Osteoblast (primary cell): ENCODE results near the gene PRICKLE1. TPM values are rescaled to one million over a fixed set of nuclear protein-coding genes. Genes with fewer than 3 reads are reported as not detected.
A peak's percentile ranks its signal among the peaks of the same experiment; 100 is the strongest.

Experiments
- DNase-seq: peaks from one replicate; pipeline ENCODE4 v3.0.0; 2011; ENCODE audit warnings: low spot score, mixed read lengths; ENCODE audit not compliant: insufficient read length; ENCODE audit errors: missing footprints
- H2AFZ ChIP-seq: 2 replicates; pipeline ENCODE4 v1.6.0; 2011; ENCODE audit warnings: mild to moderate bottlenecking, low read length
- H3K27ac ChIP-seq: 2 replicates; pipeline ENCODE4 v1.5.1; 2011; ENCODE audit warnings: mild to moderate bottlenecking, low read depth, low read length, moderate library complexity
- H3K27me3 ChIP-seq: 2 replicates; pipeline ENCODE4 v1.6.0; 2012; ENCODE audit warnings: mild to moderate bottlenecking, control low read depth, inconsistent platforms, low read length, moderate library complexity; ENCODE audit not compliant: insufficient read depth
- H3K36me3 ChIP-seq: 2 replicates; pipeline ENCODE4 v1.5.1; 2011; ENCODE audit warnings: mild to moderate bottlenecking, low read length, control low read depth, moderate library complexity; ENCODE audit not compliant: insufficient read depth
- H3K4me1 ChIP-seq: 2 replicates; pipeline ENCODE4 v1.5.1; 2011; ENCODE audit warnings: mild to moderate bottlenecking, low read length, control low read depth, moderate library complexity; ENCODE audit not compliant: insufficient read depth
- H3K4me2 ChIP-seq: 2 replicates; pipeline ENCODE4 v1.6.0; 2011; ENCODE audit warnings: mild to moderate bottlenecking, low read length; ENCODE audit not compliant: insufficient read depth
- H3K4me3 ChIP-seq: fragments of 200-600 bp; sonication (generic); 3 replicates; pipeline ENCODE4 v1.5.1; 2012; ENCODE audit warnings: mild to moderate bottlenecking, low read length, inconsistent platforms; ENCODE audit not compliant: insufficient read depth
- H3K79me2 ChIP-seq: 2 replicates; pipeline ENCODE4 v1.6.0; 2012; ENCODE audit warnings: mild to moderate bottlenecking, low read length, control low read depth, inconsistent platforms; ENCODE audit not compliant: insufficient read depth
- H3K9me3 ChIP-seq: 2 replicates; pipeline ENCODE4 v1.5.1; 2011; ENCODE audit warnings: low read depth, low read length, control low read depth
- H4K20me1 ChIP-seq: 2 replicates; pipeline ENCODE4 v1.6.0; 2012; ENCODE audit warnings: mild to moderate bottlenecking, low read length, control low read depth; ENCODE audit not compliant: insufficient read depth
- CTCF ChIP-seq: IDR thresholded peaks from 2 replicates; pipeline ENCODE4 v1.5.1; 2011; ENCODE audit warnings: mild to moderate bottlenecking, low read depth, low read length, moderate library complexity; ENCODE audit errors: extremely low read depth
- total RNA-seq: library from RNA; depleted of rRNA; stranded (reverse); fragments of >200 nt; gene quantifications from 2 replicates; pipeline ENCODE4 v1.2.3, GENCODE V29; 2012

The PRICKLE1 gene
- total RNA-seq, 1 donor: 13.0 TPM

GRCh38 chr12:42590330-42590934 is 886 bp upstream of the PRICKLE1 start:
- H3K27me3 ChIP-seq: peaks cover 23% of the 10 kb centered on the region
- H3K9me3 ChIP-seq: no peaks in the 10 kb centered on the region
- peak overlapping the region; percentile 97 for H2AFZ ChIP-seq
- peak; percentile 73 for DNase-seq
- H3K27ac ChIP-seq: peak overlapping the region; percentile 49
- H4K20me1 ChIP-seq: peaks cover 25% of the 10 kb centered on the region
- H3K4me1 ChIP-seq: peaks cover 30% of the 10 kb centered on the region
- peaks cover 36% of the 10 kb centered on the region for H3K79me2 ChIP-seq
- H3K4me3 ChIP-seq: peak overlapping the region; percentile 93
- H3K4me2 ChIP-seq: peak overlapping the region; percentile 98
- TF ChIP-seq CTCF: no peak
- peaks cover 4% of the 10 kb centered on the region for H3K36me3 ChIP-seq

- Histone ChIP-seq H2AFZ (peak overlapping the region; percentile 5), H3K79me2 (peaks cover 49% of the 10 kb centered on the region), H3K4me2 (peak overlapping the region; percentile 72), H3K4me3 (peak overlapping the region; percentile 93), H3K27me3 (peaks cover 11% of the 10 kb centered on the region), H3K36me3 (peaks cover 8% of the 10 kb centered on the region), H3K9me3 (no peaks in the 10 kb centered on the region), H3K27ac (peak overlapping the region; percentile 62), H3K4me1 (peaks cover 41% of the 10 kb centered on the region), H4K20me1 (peaks cover 34% of the 10 kb centered on the region)
- TF ChIP-seq CTCF: peak; percentile 48
- peak; percentile 65 for DNase-seq
Measured at GRCh38 chr12:42588524-42589464, 752 bp downstream of the PRICKLE1 start.

- DNase-seq: no peak
- peak overlapping the region; percentile 48 for H3K27ac ChIP-seq
Measured at GRCh38 chr12:42587601-42588523, 1.7 kb downstream of the PRICKLE1 start.

More at GRCh38 chr12:42587601-42588523, 1.7 kb downstream of the PRICKLE1 start:
- Histone ChIP-seq H3K4me2 (peak overlapping the region; percentile 72), H3K36me3 (peaks cover 8% of the 10 kb centered on the region), H3K27me3 (peaks cover 6% of the 10 kb centered on the region), H3K9me3 (no peaks in the 10 kb centered on the region), H4K20me1 (peaks cover 43% of the 10 kb centered on the region), H2AFZ (no peak overlapping the region), H3K79me2 (peaks cover 58% of the 10 kb centered on the region), H3K4me1 (peaks cover 41% of the 10 kb centered on the region), H3K4me3 (peak overlapping the region; percentile 93)
- TF ChIP-seq CTCF: no peak
